Esophagus muscularis mucosa (tissue), 4 donors: ENCODE data around the gene COA7. TPM values are rescaled to one million over a fixed set of nuclear protein-coding genes. Genes with fewer than 3 reads are reported as not detected.

Source experiments
- DNase-seq: peaks from one replicate; pipeline ENCODE4 v3.0.0-alpha.2; 2017; ENCODE audit errors: extremely low spot score
- H3K27ac ChIP-seq, 4 donors: fragments of 200-600 bp; sonication (generic); replicated peaks in 1 of 4; 1 replicate in 3 of 4; 2 replicates in 1 of 4; pipeline ENCODE4 v1.5.1; 2016 to 2019; ENCODE audit warnings: mild to moderate bottlenecking in 1 of 4
- H3K27me3 ChIP-seq, 4 donors: fragments of 200-600 bp; sonication (generic); one replicate each; pipeline versions ENCODE4 v1.5.1 to v1.6.0; 2016 to 2019
- H3K36me3 ChIP-seq, 4 donors: fragments of 200-600 bp; sonication (generic); one replicate each; pipeline ENCODE4 v1.5.1; 2016 to 2019
- H3K4me1 ChIP-seq, 4 donors: fragments of 200-600 bp; sonication (generic); one replicate each; pipeline ENCODE4 v1.5.1; 2016 to 2019
- H3K4me3 ChIP-seq, 4 donors: fragments of 200-600 bp; sonication (generic); 1 replicate in 2 of 4; 2 replicates in 2 of 4; pipeline ENCODE4 v1.5.1; 2016 to 2019; ENCODE audit warnings: mild to moderate bottlenecking in 4 of 4, moderate library complexity in 1 of 4
- H3K9me3 ChIP-seq, 4 donors: fragments of 200-600 bp; sonication (generic); 1 replicate in 3 of 4; 2 replicates in 1 of 4; pipeline ENCODE4 v1.5.1; 2016 to 2019
- EP300 ChIP-seq: sonication (generic); formaldehyde crosslinking; IDR thresholded peaks from one replicate; pipeline ENCODE4 v1.6.1; 2017; ENCODE audit warnings: antibody characterized with exemption
- POLR2A ChIP-seq: fragments of 450-650 bp; IDR thresholded peaks from one replicate; pipeline ENCODE4 v1.6.1; 2017; ENCODE audit warnings: antibody characterized with exemption, moderate library complexity, mild to moderate bottlenecking, low read depth
- POLR2AphosphoS5 ChIP-seq, 2 donors: sonication (generic); formaldehyde crosslinking; IDR thresholded peaks; one replicate each; pipeline ENCODE4 v1.6.1; 2017; ENCODE audit warnings: antibody characterized with exemption in 2 of 2
- WGBS: methylation state at CpG from one replicate; pipeline ENCODE4 v1.1.5; 2018; 5-methylcytosine and 5-hydroxymethylcytosine counted together
- intact Hi-C: fragments of 100-400 bp; cut with DNase I; formaldehyde crosslinking; loops from one replicate; pipeline ENCODE4 v1.15.1; 2023
- total RNA-seq, 4 donors: library from RNA; depleted of rRNA; stranded (reverse); fragments of >200 nt; gene quantifications; one replicate each; pipeline versions ENCODE4 v1.1.0 to v1.2.1, GENCODE V29; 2016
- TF ChIP-seq, protein P1 (sequence below), 3 experiments: fragments of 200-600 bp in 2 of 3; fragments of 450-650 bp in 1 of 3; sonication (generic) in 2 of 3; IDR thresholded peaks; one replicate each; pipeline ENCODE4 v1.5.1; 2017 to 2019; ENCODE audit warnings: antibody characterized with exemption in 3 of 3, mild to moderate bottlenecking in 2 of 3, moderate library complexity in 1 of 3

Gene COA7
- total RNA-seq, 4 donors from 2014 or later = 8.3 to 9.7 (median 9.2) TPM

DNA sequence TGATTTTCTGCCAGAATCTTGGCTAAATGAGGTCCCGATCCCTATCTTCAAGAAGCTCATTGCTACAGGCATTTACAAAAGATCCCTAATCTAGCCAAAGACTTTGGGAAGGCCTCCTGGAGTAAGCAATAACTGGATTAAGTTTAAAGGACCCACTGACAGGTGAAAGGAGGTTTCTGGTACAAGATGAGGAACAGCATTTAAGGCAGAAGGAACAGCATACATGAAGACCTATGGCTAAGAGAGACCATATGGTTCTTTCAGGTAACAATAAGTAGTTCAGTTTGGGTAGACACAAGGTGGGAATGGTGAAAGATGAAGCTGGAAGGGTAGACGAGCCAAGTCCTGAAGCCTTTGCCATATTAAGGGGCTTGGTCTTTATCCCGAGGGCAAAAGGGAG lies 37.3 kb downstream of the COA7 start:
- H3K9me3 ChIP-seq = no peaks in the 10 kb centered on the region
- TF ChIP-seq POLR2AphosphoS5 (IDR thresholded peaks at IDR 0.05) (no peak), POLR2A (no peak), EP300 (no peak)
- TF ChIP-seq, protein P1, sequence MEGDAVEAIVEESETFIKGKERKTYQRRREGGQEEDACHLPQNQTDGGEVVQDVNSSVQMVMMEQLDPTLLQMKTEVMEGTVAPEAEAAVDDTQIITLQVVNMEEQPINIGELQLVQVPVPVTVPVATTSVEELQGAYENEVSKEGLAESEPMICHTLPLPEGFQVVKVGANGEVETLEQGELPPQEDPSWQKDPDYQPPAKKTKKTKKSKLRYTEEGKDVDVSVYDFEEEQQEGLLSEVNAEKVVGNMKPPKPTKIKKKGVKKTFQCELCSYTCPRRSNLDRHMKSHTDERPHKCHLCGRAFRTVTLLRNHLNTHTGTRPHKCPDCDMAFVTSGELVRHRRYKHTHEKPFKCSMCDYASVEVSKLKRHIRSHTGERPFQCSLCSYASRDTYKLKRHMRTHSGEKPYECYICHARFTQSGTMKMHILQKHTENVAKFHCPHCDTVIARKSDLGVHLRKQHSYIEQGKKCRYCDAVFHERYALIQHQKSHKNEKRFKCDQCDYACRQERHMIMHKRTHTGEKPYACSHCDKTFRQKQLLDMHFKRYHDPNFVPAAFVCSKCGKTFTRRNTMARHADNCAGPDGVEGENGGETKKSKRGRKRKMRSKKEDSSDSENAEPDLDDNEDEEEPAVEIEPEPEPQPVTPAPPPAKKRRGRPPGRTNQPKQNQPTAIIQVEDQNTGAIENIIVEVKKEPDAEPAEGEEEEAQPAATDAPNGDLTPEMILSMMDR (IDR thresholded peaks at IDR 0.05) = no peak
- DNase-seq = no peak
- peaks cover 0 to 5% (median 0%) of the 10 kb centered on the region in 4 donors for H3K4me1 ChIP-seq
- H3K36me3 ChIP-seq = no peaks in the 10 kb centered on the region
- H3K27ac ChIP-seq = no peak overlapping the region
- intact Hi-C loops = no loop called here
- no peaks in the 10 kb centered on the region for H3K27me3 ChIP-seq
- 57% methylated on average over 3 of the region's 3 CpGs for WGBS
- no peak overlapping the region for H3K4me3 ChIP-seq

DNA sequence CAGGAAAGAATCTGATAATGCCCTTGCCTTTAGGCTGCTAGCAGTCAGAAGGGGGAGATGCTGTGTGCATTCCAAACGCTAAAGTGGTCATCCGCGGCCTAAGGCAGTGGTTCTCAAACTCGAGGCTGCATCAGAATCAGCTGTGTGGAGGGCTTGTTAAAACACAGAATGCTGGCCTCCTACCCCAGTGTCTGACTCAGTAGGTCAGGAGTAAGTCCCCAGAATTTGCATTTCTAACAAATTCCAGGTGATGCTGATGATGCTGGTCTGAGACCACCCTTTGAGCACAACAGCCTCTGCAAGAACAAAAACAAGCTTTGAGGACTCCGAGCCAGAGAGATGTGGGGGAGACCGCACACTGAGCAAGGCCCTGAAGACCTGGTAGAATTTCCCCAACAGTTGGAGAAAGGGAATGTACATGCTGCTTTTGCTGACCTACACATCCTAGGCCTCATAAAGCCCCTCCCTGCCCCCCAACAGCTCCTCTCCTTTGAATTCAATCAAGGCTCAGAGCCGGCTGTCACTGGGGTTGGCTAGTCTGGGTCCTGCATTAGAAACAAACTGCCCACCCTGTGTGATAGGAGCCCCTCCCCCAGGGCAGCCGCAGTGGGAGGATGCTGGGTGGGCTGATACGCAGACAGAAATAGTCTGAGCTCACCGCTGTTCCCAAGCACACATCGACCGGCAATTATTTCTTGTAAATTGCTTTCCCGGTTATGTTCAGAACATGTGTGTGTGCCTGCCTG lies 38.1 kb downstream of the COA7 start:
- no peaks in the 10 kb centered on the region for H3K36me3 ChIP-seq
- no peak overlapping the region for H3K27ac ChIP-seq
- intact Hi-C loops = no loop called here
- no peak for TF ChIP-seq EP300
- no peak for TF ChIP-seq POLR2AphosphoS5 (IDR thresholded peaks at IDR 0.05)
- TF ChIP-seq, protein P1 (IDR thresholded peaks at IDR 0.05) = no peak
- no peak for TF ChIP-seq POLR2A
- H3K4me3 ChIP-seq = no peak overlapping the region
- peaks cover 0 to 5% (median 0%) of the 10 kb centered on the region in 4 donors for H3K4me1 ChIP-seq
- WGBS = 66% methylated on average over 11 of the region's 13 CpGs
- no peak for DNase-seq
- H3K9me3 ChIP-seq = no peaks in the 10 kb centered on the region
- no peaks in the 10 kb centered on the region for H3K27me3 ChIP-seq

DNA sequence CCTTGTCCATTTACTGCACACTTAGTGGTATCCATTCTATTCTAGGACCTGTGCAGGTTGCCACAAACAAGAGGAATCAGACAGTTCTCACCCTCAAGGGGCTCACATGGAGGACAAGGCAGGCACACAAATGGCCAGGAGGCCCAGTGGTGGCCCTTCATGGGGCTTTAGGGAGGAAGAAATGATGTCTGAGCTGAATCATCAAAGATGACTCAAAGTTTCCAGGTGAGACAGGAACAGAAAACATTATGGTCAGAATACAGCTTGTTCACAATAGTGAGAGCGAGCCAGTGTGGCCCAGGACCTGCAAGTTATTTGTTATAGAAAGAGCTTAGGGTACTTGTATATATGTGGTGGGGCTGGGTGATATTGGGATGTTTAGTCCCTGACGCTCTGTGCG lies 38.8 kb downstream of the COA7 start:
- intact Hi-C loops = no loop called here
- H3K27me3 ChIP-seq = no peaks in the 10 kb centered on the region
- H3K27ac ChIP-seq = no peak overlapping the region
- TF ChIP-seq, protein P1 (IDR thresholded peaks at IDR 0.05) = no peak
- no peak for TF ChIP-seq POLR2AphosphoS5 (IDR thresholded peaks at IDR 0.05)
- TF ChIP-seq EP300 = no peak
- TF ChIP-seq POLR2A = no peak
- 89% methylated on average over 3 of the region's 3 CpGs for WGBS
- peaks cover 0 to 5% (median 0%) of the 10 kb centered on the region in 4 donors for H3K4me1 ChIP-seq
- DNase-seq = no peak
- H3K36me3 ChIP-seq = no peaks in the 10 kb centered on the region
- H3K9me3 ChIP-seq = no peaks in the 10 kb centered on the region
- H3K4me3 ChIP-seq = no peak overlapping the region

DNA sequence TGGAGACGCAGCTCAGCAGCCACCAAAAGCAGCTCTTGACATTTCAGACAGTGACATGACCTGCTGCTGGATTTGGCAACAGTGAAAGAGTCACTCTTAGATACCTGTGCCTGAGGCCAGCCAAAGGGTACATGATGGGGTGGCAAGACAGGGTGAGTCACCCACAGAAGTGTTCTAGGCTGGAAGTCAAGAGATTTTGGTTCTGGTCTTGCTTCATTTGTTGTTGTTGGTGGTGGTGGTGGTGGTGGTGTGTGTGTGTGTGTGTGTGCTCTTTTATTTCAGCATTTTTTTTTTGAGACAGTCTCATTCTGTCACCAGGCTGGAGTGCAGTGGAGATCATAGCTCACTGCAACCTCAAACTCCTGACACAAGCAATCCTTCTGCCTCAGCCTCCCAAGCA lies 39.4 kb downstream of the COA7 start:
- peaks cover 0 to 5% (median 0%) of the 10 kb centered on the region in 4 donors for H3K4me1 ChIP-seq
- no peak for TF ChIP-seq POLR2A
- TF ChIP-seq POLR2AphosphoS5 (IDR thresholded peaks at IDR 0.05) = no peak
- TF ChIP-seq EP300 = no peak
- TF ChIP-seq, protein P1 (IDR thresholded peaks at IDR 0.05) = no peak
- intact Hi-C loops = no loop called here
- H3K27ac ChIP-seq = no peak overlapping the region
- DNase-seq = no peak
- H3K4me3 ChIP-seq = no peak overlapping the region
- no peaks in the 10 kb centered on the region for H3K27me3 ChIP-seq
- H3K9me3 ChIP-seq = no peaks in the 10 kb centered on the region
- WGBS = 93% methylated on average over 1 of the region's 1 CpG
- H3K36me3 ChIP-seq = no peaks in the 10 kb centered on the region

DNA sequence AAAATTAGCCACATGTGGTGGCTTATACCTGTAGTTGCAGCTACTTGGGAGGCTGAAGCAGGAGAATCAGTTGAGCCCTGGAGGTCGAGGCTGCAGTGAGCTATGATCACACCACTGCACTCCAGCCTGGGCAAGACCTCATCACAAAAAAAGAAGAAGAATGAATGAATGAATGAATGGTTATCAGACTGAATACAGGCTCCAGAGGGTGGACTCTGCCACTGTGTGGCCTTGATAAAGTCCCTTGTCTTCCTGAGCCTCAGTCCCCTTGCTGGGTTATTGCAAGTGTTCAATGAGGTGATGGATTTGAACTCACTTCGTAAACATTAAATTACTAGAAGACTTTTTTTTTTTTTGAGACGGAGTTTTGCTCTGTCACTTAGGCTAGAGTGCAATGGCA lies 40.4 kb downstream of the COA7 start:
- H3K4me1 ChIP-seq = peaks cover 0 to 2% (median 0%) of the 10 kb centered on the region in 4 donors
- no peak for DNase-seq
- H3K36me3 ChIP-seq = no peaks in the 10 kb centered on the region
- H3K27me3 ChIP-seq = no peaks in the 10 kb centered on the region
- H3K4me3 ChIP-seq = no peak overlapping the region
- TF ChIP-seq EP300 = no peak
- TF ChIP-seq, protein P1 (IDR thresholded peaks at IDR 0.05) = no peak
- TF ChIP-seq POLR2AphosphoS5 (IDR thresholded peaks at IDR 0.05) = no peak
- no peak for TF ChIP-seq POLR2A
- intact Hi-C loops = no loop called here
- no peaks in the 10 kb centered on the region for H3K9me3 ChIP-seq
- no peak overlapping the region for H3K27ac ChIP-seq
- 91% methylated on average over 3 of the region's 3 CpGs for WGBS
